HepG2 (cell line): ENCODE measurements around the gene UBR4. TPM values are rescaled to one million over a fixed set of nuclear protein-coding genes. Genes with fewer than 3 reads are reported as not detected.
A peak's percentile ranks its signal among the peaks of the same experiment; 100 is the strongest.

Experiments
- ARID5B ChIP-seq: IDR thresholded peaks from 2 replicates; pipeline ENCODE4 v1.4.0; 2020; ENCODE audit warnings: mild to moderate bottlenecking, missing genetic modification reagents
- GFI1 ChIP-seq: sonication (generic); formaldehyde crosslinking; IDR thresholded peaks from 2 replicates; pipeline ENCODE4 v1.5.0; 2020; ENCODE audit warnings: missing genetic modification reagents, mild to moderate bottlenecking, borderline replicate concordance
- HBP1 ChIP-seq: IDR thresholded peaks from 2 replicates; pipeline ENCODE4 v1.6.1; 2016; ENCODE audit warnings: low read depth, control low read depth
- HNF4A ChIP-seq: sonication (generic); formaldehyde crosslinking; IDR thresholded peaks from 2 replicates; pipeline ENCODE4 v1.4.0; 2020; ENCODE audit warnings: missing genetic modification reagents
- NONO ChIP-seq, 2 experiments: fragments of 450-650 bp in 1 of 2; sonication (generic) in 1 of 2; formaldehyde crosslinking in 1 of 2; IDR thresholded peaks in 1 of 2; conservative IDR thresholded peaks in 1 of 2; 2 replicates each; pipeline versions ENCODE4 v1.6.1 to v1.8.0; 2017 to 2022; ENCODE audit warnings: mild to moderate bottlenecking in 1 of 2, missing genetic modification reagents in 1 of 2, moderate library complexity in 1 of 2
- NRL ChIP-seq: sonication (generic); formaldehyde crosslinking; IDR thresholded peaks from 2 replicates; pipeline ENCODE4 v1.5.0; 2020; ENCODE audit warnings: missing genetic modification reagents, mild to moderate bottlenecking, moderate library complexity, borderline replicate concordance
- PPARG ChIP-seq: conservative IDR thresholded peaks from 2 replicates; pipeline ENCODE4 v1.6.1; 2016; ENCODE audit warnings: missing biosample characterization, missing genetic modification reagents
- XBP1 ChIP-seq: sonication (generic); formaldehyde crosslinking; IDR thresholded peaks from 2 replicates; pipeline ENCODE4 v1.5.0; 2020; ENCODE audit warnings: missing genetic modification reagents
- ZNF274 ChIP-seq: sonication (generic); formaldehyde crosslinking; IDR thresholded peaks from 2 replicates; pipeline ENCODE4 v1.5.1; 2020; ENCODE audit warnings: mild to moderate bottlenecking, missing genetic modification reagents
- ZNF281 ChIP-seq: sonication (generic); formaldehyde crosslinking; IDR thresholded peaks from 2 replicates; pipeline ENCODE4 v1.4.0; 2020; ENCODE audit warnings: missing genetic modification reagents, borderline replicate concordance
- polyA plus RNA-seq, 8 experiments: library from polyadenylated mRNA; depleted of rRNA in 3 of 8; stranded (reverse) in 7 of 8; unstranded in 1 of 8; fragments of >200 nt; fragmentation: Illumina TruSeq in 4 of 8; extraction: Trizol in 4 of 8; gene quantifications; 2 replicates each; pipeline versions ENCODE4 v1.2.1 to v1.2.3, GENCODE V29; 2011 to 2016; ENCODE audit warnings: low read depth in 4 of 8, missing spikeins in 1 of 8, mixed read lengths in 1 of 8; ENCODE audit not compliant: insufficient read depth in 1 of 8
- total RNA-seq, 5 experiments: library from RNA; depleted of rRNA; stranded (reverse); fragments of >200 nt; fragmentation: Illumina TruSeq; extraction: Trizol; gene quantifications; 2 replicates each; pipeline ENCODE4 v1.2.3, GENCODE V29; 2016; ENCODE audit warnings: low read depth in 1 of 5
- TF ChIP-seq, protein P1 (sequence below), 2 experiments: sonication (generic) in 1 of 2; formaldehyde crosslinking in 1 of 2; IDR thresholded peaks; 2 replicates each; pipeline versions ENCODE4 v1.4.0 to v1.6.1; 2016 to 2020; ENCODE audit warnings: borderline replicate concordance in 1 of 2, low read depth in 1 of 2, mild to moderate bottlenecking in 1 of 2, missing genetic modification reagents in 1 of 2
- TF ChIP-seq, protein P2 (sequence below): sonication (generic); formaldehyde crosslinking; IDR thresholded peaks from 2 replicates; pipeline ENCODE4 v1.4.0; 2020; ENCODE audit warnings: missing genetic modification reagents

The UBR4 gene
- total and polyA plus RNA-seq, 2 of the 13 experiments (the other 11 are each of a cell fraction or from before 2014, with no cell fraction given): 59.1 to 106 TPM

GRCh38 chr1:19138958-19139581 is 71.0 kb downstream of the UBR4 start (continued):
- TF ChIP-seq HBP1: 0 out of 2 replicates have a peak, but pooled peaks have one; percentile 38
- TF ChIP-seq GFI1: peak; percentile 84; the same call in 1 of the 2 replicates
- TF ChIP-seq ARID5B (CRISPR knock-in tag): peak; percentile 47; the same call in 1 of the 2 replicates
- peak; percentile 23; the same call in 1 of the 2 replicates for TF ChIP-seq ZNF281 (CRISPR knock-in tag)
- TF ChIP-seq NRL: no peak
- TF ChIP-seq, protein P1, sequence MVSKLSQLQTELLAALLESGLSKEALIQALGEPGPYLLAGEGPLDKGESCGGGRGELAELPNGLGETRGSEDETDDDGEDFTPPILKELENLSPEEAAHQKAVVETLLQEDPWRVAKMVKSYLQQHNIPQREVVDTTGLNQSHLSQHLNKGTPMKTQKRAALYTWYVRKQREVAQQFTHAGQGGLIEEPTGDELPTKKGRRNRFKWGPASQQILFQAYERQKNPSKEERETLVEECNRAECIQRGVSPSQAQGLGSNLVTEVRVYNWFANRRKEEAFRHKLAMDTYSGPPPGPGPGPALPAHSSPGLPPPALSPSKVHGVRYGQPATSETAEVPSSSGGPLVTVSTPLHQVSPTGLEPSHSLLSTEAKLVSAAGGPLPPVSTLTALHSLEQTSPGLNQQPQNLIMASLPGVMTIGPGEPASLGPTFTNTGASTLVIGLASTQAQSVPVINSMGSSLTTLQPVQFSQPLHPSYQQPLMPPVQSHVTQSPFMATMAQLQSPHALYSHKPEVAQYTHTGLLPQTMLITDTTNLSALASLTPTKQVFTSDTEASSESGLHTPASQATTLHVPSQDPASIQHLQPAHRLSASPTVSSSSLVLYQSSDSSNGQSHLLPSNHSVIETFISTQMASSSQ (IDR thresholded peaks at IDR 0.05; ENCODE audit: low read depth): peak; percentile 89
- TF ChIP-seq, protein P1 (CRISPR knock-in tag; IDR thresholded peaks at IDR 0.05; ENCODE audit: borderline replicate concordance): peak; percentile 90; the same call in 1 of the 2 replicates
- 0 out of 2 replicates have a peak, but pooled peaks have one; percentile 14 for TF ChIP-seq PPARG (CRISPR knock-in tag)
- TF ChIP-seq HNF4A: peak; percentile 29; the same call in 1 of the 2 replicates
- TF ChIP-seq, protein P2, sequence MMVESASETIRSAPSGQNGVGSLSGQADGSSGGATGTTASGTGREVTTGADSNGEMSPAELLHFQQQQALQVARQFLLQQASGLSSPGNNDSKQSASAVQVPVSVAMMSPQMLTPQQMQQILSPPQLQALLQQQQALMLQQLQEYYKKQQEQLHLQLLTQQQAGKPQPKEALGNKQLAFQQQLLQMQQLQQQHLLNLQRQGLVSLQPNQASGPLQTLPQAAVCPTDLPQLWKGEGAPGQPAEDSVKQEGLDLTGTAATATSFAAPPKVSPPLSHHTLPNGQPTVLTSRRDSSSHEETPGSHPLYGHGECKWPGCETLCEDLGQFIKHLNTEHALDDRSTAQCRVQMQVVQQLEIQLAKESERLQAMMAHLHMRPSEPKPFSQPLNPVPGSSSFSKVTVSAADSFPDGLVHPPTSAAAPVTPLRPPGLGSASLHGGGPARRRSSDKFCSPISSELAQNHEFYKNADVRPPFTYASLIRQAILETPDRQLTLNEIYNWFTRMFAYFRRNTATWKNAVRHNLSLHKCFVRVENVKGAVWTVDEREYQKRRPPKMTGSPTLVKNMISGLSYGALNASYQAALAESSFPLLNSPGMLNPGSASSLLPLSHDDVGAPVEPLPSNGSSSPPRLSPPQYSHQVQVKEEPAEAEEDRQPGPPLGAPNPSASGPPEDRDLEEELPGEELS: peak; percentile 92
- no peak for TF ChIP-seq ZNF274 (CRISPR knock-in tag)
- no peak for TF ChIP-seq XBP1 (CRISPR knock-in tag)
- no peak for TF ChIP-seq NONO (IDR thresholded peaks at IDR 0.05)
- TF ChIP-seq NONO (CRISPR knock-in tag; conservative IDR thresholded peaks at IDR 0.05): 0 out of 2 replicates have a peak, but pooled peaks have one; percentile 38
